Endothelial cell of umbilical vein (primary cell): ENCODE results near the gene ITIH3. TPM values are rescaled to one million over a fixed set of nuclear protein-coding genes. Genes with fewer than 3 reads are reported as not detected.

Experiments
- BruUV-seq: library from RNA; stranded (reverse); fragments of 400-500 nt; replicated peaks from 2 replicates; lab custom pipeline; 2021; lab: Mats Ljungman, UMichigan
- CTCF ChIA-PET: fragments of 300-600, 350-600 bp; sonication (Branson Sonifier 250); formaldehyde crosslinking; loops from one replicate; lab custom pipeline; 2021; ENCODE audit warnings: antibody characterized with exemption, inconsistent platforms; lab: Charles Lee
- POLR2A ChIA-PET: fragments of 300-600, 350-600 bp; sonication (Branson Sonifier 250); formaldehyde crosslinking; loops from one replicate; lab custom pipeline; 2021; ENCODE audit warnings: antibody characterized with exemption, inconsistent platforms; lab: Charles Lee
- DNase-seq: peaks from one replicate; pipeline ENCODE4 v3.0.0-alpha.2; 2011; ENCODE audit warnings: low read depth, low spot score
- FAIRE-seq: peaks from 2 replicates; lab custom pipeline; 2011; peaks lifted over from hg19 to GRCh38; lab: Jason Lieb, UNC
- H2AFZ ChIP-seq: 2 replicates; pipeline ENCODE4 v1.6.0; 2012; ENCODE audit warnings: low read depth, low read length, control low read depth, inconsistent platforms
- H3K27ac ChIP-seq: 2 replicates; pipeline ENCODE4 v1.5.1; 2011; ENCODE audit warnings: low read depth, mild to moderate bottlenecking, control low read depth, low read length, moderate library complexity; ENCODE audit not compliant: insufficient read depth
- H3K27me3 ChIP-seq, 2 experiments: 2 replicates each; pipeline versions ENCODE4 v1.6.0 to v1.6.1; 2011; ENCODE audit warnings: low read length in 2 of 2, mixed read lengths in 1 of 2; ENCODE audit not compliant: control insufficient read depth in 2 of 2, insufficient read depth in 2 of 2
- H3K36me3 ChIP-seq, 2 experiments: 2 replicates in 1 of 2; 3 replicates in 1 of 2; pipeline ENCODE4 v1.5.1; 2011; ENCODE audit warnings: low read length in 2 of 2, mild to moderate bottlenecking in 1 of 2, moderate library complexity in 1 of 2; ENCODE audit not compliant: control insufficient read depth in 2 of 2, insufficient read depth in 2 of 2; ENCODE audit errors: extremely low read depth in 1 of 2
- H3K4me1 ChIP-seq: 3 replicates; pipeline ENCODE4 v1.5.1; 2011; ENCODE audit warnings: mild to moderate bottlenecking, low read length; ENCODE audit not compliant: control insufficient read depth, insufficient read depth; ENCODE audit errors: extremely low read depth
- H3K4me2 ChIP-seq: 2 replicates; pipeline ENCODE4 v1.6.1; 2011; ENCODE audit warnings: low read length, control low read depth, mixed read lengths; ENCODE audit not compliant: insufficient read depth
- H3K4me3 ChIP-seq, 3 experiments: fragments of 200-600 bp in 1 of 3; sonication (generic), shearing (Covaris generic) in 1 of 3; replicated peaks in 1 of 3; 2 replicates each; pipeline ENCODE4 v1.5.1; 2011 to 2016; ENCODE audit warnings: control low read depth in 3 of 3, low read length in 3 of 3, mild to moderate bottlenecking in 2 of 3, inconsistent platforms in 1 of 3, low read depth in 1 of 3, moderate library complexity in 1 of 3; ENCODE audit not compliant: insufficient read depth in 1 of 3
- H3K79me2 ChIP-seq: 2 replicates; pipeline ENCODE4 v1.6.0; 2012; ENCODE audit warnings: low read length, inconsistent platforms; ENCODE audit not compliant: control insufficient read depth, insufficient read depth
- H3K9ac ChIP-seq: replicated peaks from 2 replicates; pipeline ENCODE3; 2011; ENCODE audit warnings: low read length, control low read depth; ENCODE audit not compliant: insufficient read depth; ENCODE audit errors: extremely low read depth
- H3K9me1 ChIP-seq: replicated peaks from 3 replicates; pipeline ENCODE4 v1.6.0; 2011; ENCODE audit warnings: mild to moderate bottlenecking, low read length; ENCODE audit not compliant: control insufficient read depth, insufficient read depth; ENCODE audit errors: extremely low read depth
- H3K9me3 ChIP-seq: replicated peaks from 2 replicates; pipeline ENCODE4 v1.5.1; 2012; ENCODE audit warnings: low read length, inconsistent platforms; ENCODE audit not compliant: control insufficient read depth, insufficient read depth
- H4K20me1 ChIP-seq: replicated peaks from 2 replicates; pipeline ENCODE3; 2011; ENCODE audit warnings: mild to moderate bottlenecking, low read length; ENCODE audit not compliant: control insufficient read depth, insufficient read depth; ENCODE audit errors: extremely low read depth
- EZH2 ChIP-seq: IDR thresholded peaks from 2 replicates; pipeline ENCODE4 v1.6.1; 2012; ENCODE audit warnings: borderline replicate concordance, low read depth, mild to moderate bottlenecking, moderate library complexity, low read length, inconsistent platforms; ENCODE audit not compliant: severe bottlenecking
- FOS ChIP-seq: IDR thresholded peaks from 2 replicates; pipeline ENCODE4 v1.6.1; 2011; ENCODE audit warnings: mild to moderate bottlenecking, low read length, moderate library complexity, borderline replicate concordance; ENCODE audit not compliant: insufficient read depth
- GATA2 ChIP-seq: IDR thresholded peaks from 2 replicates; pipeline ENCODE4 v1.7.0; 2011; ENCODE audit warnings: low read depth, mild to moderate bottlenecking, moderate library complexity, mixed read lengths, low read length; ENCODE audit not compliant: insufficient read length, insufficient read depth
- JUN ChIP-seq: IDR thresholded peaks from 2 replicates; pipeline ENCODE4 v1.6.1; 2011; ENCODE audit warnings: borderline replicate concordance, low read depth; ENCODE audit not compliant: insufficient read length, insufficient read depth
- MYC ChIP-seq: IDR thresholded peaks from one replicate; pipeline ENCODE4 v1.6.1; 2011; ENCODE audit warnings: mild to moderate bottlenecking, low read depth, low read length
- POLR2A ChIP-seq: IDR thresholded peaks from 2 replicates; pipeline ENCODE4 v1.6.1; 2012; ENCODE audit warnings: low read depth, mild to moderate bottlenecking, control low read depth, low read length
- POLR2AphosphoS5 ChIP-seq: IDR thresholded peaks from 2 replicates; pipeline ENCODE4 v1.6.1; 2012; ENCODE audit warnings: low read depth, mild to moderate bottlenecking, control low read depth, low read length, moderate library complexity; ENCODE audit not compliant: insufficient read depth
- dilution Hi-C: fragments of 300-500 bp; cut with MboI; formaldehyde crosslinking; loops from one replicate; pipeline ENCODE4 v1.15.0; 2019; ENCODE audit warnings: low sequenced_read_pairs; ENCODE audit not compliant: extremely low pct_ligation_motif_present
- intact Hi-C: fragments of 100-400 bp; cut with micrococcal nuclease; formaldehyde crosslinking; loops from one replicate; pipeline ENCODE4 v1.10.0; 2022
- polyA plus RNA-seq, 4 experiments: library from polyadenylated mRNA; depleted of rRNA in 3 of 4; stranded (reverse) in 3 of 4; unstranded in 1 of 4; fragments of >200 nt; gene quantifications; 2 replicates each; pipeline versions ENCODE4 v1.2.1 to v1.2.3, GENCODE V29; 2011 to 2012; ENCODE audit warnings: missing spikeins in 1 of 4
- total RNA-seq: library from RNA; stranded (reverse); gene quantifications from 2 replicates; pipeline ENCODE4 v1.2.3, GENCODE V29; 2021
- TF ChIP-seq, protein P1 (sequence below): IDR thresholded peaks from 2 replicates; pipeline ENCODE4 v1.6.1; 2011; ENCODE audit not compliant: insufficient read depth, insufficient read length
- TF ChIP-seq, protein P2 (sequence below), 2 donors: IDR thresholded peaks; 1 replicate in 1 of 2; 2 replicates in 1 of 2; pipeline ENCODE4 v1.5.1; 2011; ENCODE audit warnings: low read length in 2 of 2, mild to moderate bottlenecking in 2 of 2, moderate library complexity in 2 of 2, control low read depth in 1 of 2, inconsistent platforms in 1 of 2, low read depth in 1 of 2; ENCODE audit not compliant: insufficient read depth in 1 of 2; ENCODE audit errors: extremely low read depth in 1 of 2

Gene ITIH3
- total and polyA plus RNA-seq, 2 donors (not counting 3 experiments of a cell fraction or from before 2014, with no cell fraction given), result not detected

DNA sequence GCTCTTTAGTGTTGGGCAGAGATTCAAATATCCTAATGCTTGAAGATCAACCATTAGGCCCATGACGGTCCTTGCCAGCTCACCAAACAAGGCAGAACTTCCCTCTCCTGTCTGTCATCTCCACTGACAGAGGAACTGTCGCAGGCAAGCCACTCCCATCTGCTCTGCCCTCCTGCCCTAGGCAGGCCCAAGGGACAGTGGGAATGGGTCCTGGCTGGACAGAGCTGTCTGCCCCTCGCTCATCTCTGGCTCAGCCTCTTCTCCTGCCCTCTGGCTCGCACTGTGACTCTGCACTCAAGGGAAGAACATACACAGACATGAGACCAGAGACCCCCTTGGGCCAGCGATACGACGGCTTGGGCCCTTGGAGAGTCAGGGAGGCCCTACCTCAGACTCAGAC is 47.8 kb downstream of the ITIH3 start:
- Histone ChIP-seq H3K36me3 (peaks cover 0 to 5% of the 10 kb centered on the region in 2 experiments), H3K27me3 (no peaks in the 10 kb centered on the region), H3K4me3 (no peak overlapping the region), H3K27ac (no peak overlapping the region), H3K4me1 (no peaks in the 10 kb centered on the region), H3K9ac (no peak overlapping the region), H3K4me2 (no peak overlapping the region), H3K9me1 (no peaks in the 10 kb centered on the region), H4K20me1 (no peaks in the 10 kb centered on the region), H3K79me2 (no peaks in the 10 kb centered on the region), H2AFZ (no peak overlapping the region), H3K9me3 (no peaks in the 10 kb centered on the region)
- intact Hi-C loops, result no loop called here
- ChIA-PET POLR2A (no interaction called here), CTCF (interaction anchor here (1.4 kb wide), 1 partner anchor 22 kb away, joined by 5 read pairs; no protein-coding TSS in a partner anchor)
- dilution Hi-C loops, result no loop called here
- FAIRE-seq, result no peak
- DNase-seq, result no peak
- no TSS peak for BruUV-seq
- TF ChIP-seq EZH2 (no peak), JUN (no peak), MYC (no peak), POLR2AphosphoS5 (no peak), GATA2 (no peak), POLR2A (no peak), FOS (no peak)
- TF ChIP-seq, protein P1, sequence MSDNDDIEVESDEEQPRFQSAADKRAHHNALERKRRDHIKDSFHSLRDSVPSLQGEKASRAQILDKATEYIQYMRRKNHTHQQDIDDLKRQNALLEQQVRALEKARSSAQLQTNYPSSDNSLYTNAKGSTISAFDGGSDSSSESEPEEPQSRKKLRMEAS, result no peak
- TF ChIP-seq, protein P2, sequence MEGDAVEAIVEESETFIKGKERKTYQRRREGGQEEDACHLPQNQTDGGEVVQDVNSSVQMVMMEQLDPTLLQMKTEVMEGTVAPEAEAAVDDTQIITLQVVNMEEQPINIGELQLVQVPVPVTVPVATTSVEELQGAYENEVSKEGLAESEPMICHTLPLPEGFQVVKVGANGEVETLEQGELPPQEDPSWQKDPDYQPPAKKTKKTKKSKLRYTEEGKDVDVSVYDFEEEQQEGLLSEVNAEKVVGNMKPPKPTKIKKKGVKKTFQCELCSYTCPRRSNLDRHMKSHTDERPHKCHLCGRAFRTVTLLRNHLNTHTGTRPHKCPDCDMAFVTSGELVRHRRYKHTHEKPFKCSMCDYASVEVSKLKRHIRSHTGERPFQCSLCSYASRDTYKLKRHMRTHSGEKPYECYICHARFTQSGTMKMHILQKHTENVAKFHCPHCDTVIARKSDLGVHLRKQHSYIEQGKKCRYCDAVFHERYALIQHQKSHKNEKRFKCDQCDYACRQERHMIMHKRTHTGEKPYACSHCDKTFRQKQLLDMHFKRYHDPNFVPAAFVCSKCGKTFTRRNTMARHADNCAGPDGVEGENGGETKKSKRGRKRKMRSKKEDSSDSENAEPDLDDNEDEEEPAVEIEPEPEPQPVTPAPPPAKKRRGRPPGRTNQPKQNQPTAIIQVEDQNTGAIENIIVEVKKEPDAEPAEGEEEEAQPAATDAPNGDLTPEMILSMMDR (IDR thresholded peaks at IDR 0.05; ENCODE audit: extremely low read depth in 1 of 2, insufficient read depth in 1 of 2, low read depth in 1 of 2, low read length in 2 of 2), result no peak
